NCI-H510A treated with DMSO at 0.1 percent for 48 hours (cell line): ENCODE results near the gene CPNE4.
"Not testable (repeated sequence)": the region's sequence is repeated elsewhere in the genome, so short reads cannot be mapped to it uniquely, and the experiment has no call there.

Experiments
- DNase-seq: peaks from one replicate; lab custom pipeline; 2025; lab: John Stamatoyannopoulos, UW

The CPNE4 gene

DNA sequence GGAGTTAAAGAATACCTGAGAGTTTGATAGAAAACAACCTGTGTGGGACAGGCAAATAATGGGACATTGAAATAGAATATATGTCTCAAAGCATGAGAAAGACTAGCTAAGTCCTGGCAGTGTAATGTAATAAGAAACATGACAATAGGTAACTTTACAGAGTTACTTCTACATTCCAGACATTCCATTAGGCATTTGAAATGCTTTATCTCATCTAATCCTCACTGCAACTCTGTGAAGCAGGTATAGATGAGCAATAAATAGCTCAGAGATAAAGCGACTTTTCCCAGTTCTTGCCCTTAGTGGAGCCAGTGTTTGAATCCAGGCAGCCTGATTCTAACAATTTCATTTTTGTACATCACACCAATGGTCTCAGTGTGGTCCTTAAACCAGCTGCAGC is 76.8 kb downstream of the CPNE4 start:
- no peak for DNase-seq

DNA sequence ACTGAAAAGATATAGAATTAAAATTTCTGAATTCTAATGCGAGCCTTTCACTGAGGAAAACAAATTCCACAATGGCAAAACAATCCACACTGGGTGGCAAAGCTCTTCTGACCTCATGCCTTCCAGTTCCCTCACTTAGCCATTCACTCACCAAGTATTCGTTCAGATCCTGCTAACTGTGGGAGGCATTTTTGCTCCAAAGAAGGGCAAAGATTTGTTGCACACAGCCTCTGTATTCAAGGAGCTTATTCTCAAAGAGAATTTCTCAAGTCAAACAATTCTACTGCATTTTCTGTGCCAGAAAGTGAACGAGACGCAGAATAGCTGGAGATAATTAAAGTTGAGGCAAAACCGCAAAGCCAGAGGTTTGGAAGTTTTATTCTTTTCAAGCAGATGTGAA is 77.3 kb downstream of the CPNE4 start:
- no peak for DNase-seq

DNA sequence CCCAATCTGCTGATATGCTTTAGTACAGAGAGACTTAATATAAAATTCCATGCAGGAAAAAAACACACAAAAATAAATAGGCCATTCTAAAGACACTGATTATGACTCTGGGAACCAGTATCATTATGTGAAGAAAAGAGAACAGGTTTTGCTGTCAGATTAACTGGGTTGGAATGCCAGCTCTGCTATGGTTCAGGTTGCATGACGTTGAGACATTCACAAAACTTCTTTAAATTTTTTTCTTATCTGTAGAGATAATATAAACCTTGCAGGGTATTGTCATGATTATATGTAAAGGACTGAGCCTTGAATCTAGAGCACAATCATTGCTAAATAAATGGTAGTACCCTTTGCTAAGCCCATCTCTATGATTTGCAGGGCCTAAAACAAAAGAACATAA is 86.0 kb downstream of the CPNE4 start:
- DNase-seq, result no peak

DNA sequence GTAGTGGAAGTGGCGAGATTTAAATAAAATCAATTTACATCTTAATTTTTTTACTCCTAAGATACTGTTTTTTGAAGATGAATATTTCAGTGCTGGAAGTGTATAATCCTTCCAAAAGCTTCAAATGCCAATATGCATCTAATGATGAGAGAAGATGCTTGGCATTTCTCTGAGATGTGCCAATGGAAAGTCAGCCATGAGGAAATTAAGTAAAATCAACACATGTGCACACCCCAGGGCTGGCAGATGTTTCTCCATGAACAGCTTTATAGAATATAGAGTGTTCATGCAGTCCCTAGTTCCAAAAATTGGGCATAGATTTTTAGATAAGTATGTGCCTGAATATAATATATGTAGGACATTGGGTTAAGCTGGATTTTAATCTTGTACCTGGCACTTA is 90.1 kb downstream of the CPNE4 start:
- no peak for DNase-seq

DNA sequence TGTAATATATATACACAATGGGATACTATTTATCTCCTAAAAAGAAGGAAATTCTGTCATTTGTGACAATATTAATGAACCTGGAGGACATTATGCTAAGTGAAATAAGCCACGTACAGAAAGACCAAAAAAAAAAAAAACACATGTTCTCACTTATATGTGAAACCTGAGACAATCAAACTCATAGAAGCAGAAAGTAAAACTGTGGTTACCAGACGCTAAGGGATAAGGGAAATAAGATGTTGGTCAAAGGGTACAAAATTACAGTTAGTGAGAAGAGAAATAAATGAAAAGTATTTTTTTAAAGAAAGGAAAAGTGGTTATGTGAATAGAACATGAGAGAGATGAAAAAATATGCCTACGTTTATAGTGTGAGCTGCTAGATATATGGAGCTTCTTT is 101.1 kb downstream of the CPNE4 start:
- DNase-seq, result no peak

DNA sequence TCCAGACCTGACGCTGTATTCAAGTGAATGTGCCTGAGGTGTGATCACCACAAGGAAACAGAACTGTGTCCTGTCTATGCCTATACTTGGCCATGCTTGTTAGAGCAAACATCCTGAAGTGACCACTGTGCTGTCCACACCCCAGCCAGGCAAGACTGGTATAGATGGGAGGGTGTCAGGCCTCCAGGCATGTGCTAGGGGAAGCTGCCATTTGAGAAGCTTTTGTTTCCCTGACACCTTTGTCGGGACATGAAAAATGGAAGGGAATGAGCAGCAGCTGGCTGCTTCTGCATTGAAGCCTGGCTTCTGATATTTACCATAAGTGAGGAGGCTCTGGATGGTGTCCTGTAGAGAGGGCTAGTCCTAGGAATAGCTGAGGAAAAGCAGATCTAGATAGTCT is 106.2 kb downstream of the CPNE4 start:
- DNase-seq, result no peak

DNA sequence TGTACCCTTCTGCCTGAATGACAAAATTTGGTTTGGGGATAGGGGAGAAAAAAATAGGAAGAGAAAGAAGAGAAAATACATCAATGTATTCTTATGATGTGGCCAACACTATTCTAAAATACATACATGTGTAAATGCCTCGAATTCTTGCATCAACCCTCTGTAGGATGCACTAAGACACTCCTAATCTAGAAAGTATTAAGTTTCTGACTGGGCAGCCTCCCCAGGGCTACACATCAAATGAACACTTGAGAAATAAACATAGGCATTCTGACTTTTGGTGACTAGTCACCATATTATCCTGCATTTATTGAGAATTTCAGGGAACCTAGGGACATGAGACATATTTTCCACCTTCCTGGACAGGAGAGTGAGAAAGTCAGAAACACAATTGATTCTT is 109.2 kb downstream of the CPNE4 start:
- no peak for DNase-seq

DNA sequence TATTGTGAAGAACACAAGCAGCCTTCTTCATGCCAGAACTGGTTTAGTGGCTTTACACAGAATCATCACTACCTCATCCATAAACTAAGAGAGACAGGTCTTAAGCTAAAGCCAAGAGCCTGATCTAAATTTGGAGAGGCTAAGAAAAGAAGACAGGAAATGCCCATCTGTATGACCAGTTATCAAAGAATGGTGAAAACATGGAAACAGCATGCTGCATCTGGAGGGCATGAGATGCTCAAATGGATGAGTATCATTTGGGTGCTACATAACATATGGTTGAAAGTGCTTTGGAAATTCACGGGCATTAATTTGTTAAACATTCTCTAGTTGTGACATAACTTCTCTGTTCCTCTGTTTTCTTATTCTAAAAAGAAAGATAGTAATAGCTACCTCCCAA is 112.5 kb downstream of the CPNE4 start:
- no peak for DNase-seq

DNA sequence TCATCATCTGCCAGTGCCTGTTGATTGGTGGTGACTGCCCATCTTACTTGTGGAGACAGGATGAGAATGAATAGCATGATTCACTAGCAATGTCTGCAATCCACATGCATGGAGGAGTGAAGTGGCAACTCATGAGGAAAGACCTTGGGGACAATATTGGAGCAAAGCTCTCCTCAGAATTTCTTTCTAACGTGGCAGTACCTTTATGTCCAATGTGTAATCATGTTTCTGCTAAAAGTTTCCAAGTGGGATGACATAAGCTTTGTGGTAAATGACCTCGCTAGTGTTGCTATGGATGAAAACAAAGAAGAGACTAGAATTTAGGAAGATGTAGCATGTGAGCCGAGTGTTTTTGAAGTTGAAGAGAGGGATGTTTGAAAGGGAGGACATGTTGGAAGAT is 117.8 kb downstream of the CPNE4 start:
- no peak for DNase-seq

DNA sequence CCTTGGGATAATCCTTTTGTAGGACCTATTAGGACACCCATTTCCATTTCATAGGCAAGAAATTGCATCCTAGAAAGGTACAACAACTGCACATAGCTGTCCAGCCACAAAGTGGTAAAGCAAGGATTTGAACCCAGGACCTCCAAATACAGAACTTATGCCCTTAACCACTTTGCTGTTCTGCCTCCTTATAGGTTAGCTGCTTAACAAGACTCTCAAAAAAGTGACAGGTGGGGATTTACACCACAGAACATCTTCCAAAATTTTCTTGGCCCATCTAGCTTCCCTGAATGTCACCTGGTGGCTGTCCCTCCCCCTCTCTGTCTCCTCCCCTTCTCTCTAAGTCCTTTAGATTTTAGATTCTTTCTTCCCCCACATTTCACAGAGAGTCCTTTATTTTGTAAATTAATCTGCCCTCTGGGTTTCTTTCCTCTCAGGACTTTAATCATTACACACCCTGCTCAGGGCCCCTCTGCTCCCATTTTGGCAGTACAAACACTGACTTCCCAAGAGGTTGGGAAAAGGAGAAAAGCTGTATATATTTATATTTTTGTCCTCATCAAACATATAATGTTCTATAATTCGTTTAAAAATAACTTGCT is 120.6 kb downstream of the CPNE4 start:
- DNase-seq, result no peak

DNA sequence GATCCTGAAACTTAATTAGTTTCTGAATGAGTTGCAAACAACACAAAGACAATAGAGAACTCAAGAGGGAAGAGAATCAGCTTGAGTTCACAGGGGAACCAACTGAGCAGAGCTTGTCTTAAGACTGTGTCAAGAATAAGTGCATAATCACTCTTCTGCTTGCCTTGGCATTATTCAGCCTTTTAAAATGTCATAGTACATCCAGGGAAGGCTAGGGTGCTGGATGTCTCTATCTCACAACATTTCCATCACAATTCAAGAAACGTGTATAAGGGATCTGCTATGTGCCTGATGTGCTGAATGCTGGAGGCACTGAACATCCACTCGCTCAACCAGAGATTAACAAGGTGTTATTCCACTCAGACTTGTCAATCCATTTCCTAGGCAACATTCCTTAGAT is 122.6 kb downstream of the CPNE4 start:
- no peak for DNase-seq

DNA sequence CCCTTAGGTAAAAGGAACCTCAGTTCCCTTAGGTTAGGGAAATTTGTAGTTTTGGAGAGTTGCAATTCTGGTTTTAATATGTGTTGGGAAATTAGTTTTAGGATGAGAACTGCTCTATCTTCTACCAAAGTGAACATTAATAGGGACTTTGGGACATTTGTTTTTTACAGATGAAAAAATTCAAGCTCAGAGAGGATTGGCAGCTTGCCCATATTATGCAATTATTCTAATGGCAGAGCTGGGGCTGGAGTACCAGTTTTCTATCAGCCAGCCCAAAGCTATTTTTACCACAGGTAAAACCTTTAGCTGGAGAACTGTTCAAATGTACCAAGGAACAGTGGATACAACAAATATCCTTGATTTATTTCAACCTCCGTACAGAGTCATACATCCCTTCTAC is 127.0 kb downstream of the CPNE4 start:
- DNase-seq, result no peak

DNA sequence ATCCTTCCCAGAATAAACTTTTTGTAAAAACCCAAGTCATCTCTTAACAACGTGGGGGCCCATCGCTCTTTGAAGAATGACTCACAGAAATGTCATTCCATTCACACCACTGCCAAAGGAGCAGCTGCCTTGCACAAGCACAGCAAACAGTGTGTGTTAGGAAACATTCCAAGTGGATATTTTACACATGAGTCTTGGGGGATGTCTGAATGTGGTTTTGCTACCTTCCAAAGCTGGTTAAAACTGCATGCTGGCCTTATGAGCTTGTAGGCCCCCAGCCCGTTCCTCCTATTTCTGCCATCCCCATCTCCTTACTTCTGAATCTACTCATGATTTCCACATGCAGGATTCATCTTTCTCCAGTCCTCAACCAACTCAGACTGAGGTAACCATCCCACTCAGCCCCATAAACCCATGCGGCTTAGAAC is 130.8 kb downstream of the CPNE4 start:
- DNase-seq, result no peak

DNA sequence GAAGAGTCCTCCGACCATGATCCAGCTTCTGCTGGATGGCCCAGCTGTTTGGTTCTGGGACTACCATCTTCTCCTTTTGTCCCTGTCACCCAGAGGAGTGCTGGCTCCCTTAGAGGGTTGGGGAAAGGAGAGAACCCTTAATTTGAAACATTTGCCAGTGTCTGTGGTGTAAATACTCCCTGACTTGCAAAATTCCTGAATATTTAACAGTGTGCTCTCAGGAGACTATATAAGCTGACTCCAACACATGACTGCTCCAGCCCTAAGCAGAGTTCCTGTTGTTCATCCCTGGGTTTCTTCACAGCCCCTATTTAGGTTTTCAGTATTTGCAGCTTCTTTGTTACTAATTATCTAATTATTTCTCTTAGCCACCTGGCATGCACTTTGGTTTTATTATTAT is 133.1 kb downstream of the CPNE4 start:
- no peak for DNase-seq

DNA sequence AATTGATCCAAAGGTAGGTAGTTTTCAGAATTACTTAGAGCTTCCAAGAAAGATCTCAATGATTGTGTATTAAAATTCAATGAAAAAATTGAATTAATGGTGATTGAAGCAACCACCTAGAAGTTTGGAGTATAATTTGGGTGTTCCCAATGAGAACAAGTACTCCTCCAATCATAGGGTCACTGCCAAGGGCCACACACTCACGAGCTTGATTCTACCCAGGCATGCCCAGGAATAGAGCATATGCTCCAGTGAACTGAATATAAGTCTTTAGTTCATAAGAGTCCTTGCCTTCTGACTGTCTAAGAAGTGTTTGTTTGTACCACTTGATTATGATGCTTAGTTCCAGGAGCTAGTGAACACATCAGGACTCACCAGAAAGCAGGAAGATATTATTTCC is 133.9 kb downstream of the CPNE4 start:
- no peak for DNase-seq

DNA sequence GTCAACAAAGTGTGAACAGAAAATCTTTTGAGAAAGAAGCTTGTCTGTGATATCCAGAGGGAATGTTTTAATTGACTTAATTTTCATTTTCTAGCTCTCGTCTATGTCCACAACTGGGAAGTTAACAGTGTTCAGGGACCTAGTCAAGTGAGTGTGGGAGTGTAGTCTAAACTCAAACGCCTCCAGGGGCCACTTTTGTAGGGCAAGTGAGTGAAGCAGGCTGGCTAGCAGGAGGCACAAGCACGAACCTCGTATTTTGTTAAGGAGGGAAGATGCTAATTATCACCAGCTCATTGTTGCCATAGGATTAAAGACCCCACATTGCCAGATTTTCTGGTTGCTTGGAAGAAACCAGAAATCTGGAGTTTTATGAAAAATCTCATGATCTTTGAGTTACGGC is 135.8 kb downstream of the CPNE4 start:
- no peak for DNase-seq

DNA sequence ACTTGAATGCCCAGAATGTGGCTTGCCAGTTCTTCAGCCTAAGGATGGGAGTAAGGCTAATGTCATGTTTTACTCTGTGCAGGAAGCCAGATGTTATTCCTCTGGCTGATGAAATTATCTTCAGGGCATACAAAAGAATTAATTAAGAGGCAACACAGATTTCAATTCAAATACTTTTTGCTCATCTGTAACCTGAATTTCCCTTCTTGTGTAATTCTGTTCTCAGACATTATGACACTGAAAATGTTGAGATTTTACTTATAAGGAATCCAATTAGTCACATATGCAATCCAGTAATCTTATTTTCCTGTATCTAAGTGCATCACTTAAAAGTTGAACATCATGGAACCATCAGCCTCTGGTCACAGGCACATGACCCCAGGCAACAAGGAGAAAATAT is 136.5 kb downstream of the CPNE4 start:
- no peak for DNase-seq

DNA sequence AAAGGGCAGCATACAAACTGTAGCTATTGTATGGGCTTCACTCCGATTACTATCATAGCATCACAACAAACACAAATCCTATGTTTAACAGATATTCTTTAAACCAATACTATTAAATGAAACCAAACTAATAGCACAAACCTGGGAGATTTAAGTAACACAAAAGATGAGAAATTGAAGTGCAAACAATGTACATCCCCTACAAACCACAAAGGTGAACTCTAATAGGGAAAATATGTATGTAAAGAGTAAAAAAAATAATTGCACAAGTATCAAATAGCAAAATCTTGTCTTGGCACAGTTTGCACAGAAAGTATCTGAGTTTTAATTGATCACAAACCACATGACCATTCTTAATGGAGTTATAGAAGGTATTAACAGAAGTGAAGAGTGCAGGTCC is 138.5 kb downstream of the CPNE4 start:
- no peak for DNase-seq

DNA sequence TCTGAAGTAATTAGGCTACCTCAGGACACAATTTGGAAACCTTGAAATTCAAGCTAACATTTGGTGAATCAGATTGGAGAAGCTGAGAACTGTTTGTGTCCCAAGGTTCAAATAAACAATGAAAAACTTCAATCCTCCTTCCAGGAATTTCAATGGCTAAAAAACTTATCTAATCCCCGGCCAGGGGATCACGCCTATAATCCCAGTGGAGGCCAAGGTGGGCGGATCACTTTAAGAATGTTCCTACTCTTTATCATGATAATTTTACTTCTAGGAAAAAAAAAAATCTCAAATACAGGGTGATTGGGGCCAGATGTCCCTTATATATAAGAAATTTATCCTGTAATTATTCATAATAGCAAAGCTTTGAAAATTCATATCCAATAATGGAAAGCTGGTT is 139.0 kb downstream of the CPNE4 start:
- no peak for DNase-seq

DNA sequence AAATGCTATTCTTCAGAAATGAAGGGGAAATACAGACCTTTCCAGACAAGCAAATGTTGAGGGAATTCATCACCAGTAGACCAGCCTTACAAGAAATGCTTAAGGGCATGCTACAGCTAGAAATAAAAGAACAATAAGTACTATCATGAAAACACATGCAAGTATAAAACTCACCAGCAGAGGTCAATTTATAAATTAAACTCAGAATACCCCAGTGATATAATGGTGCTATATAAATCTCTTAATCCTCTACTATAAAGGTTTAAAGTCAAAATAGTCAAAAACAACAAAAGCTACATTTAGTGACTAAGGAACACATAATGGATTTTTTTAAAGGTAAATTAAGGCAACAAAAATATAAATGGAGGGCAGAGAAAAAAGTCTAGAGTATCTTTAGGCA is 142.5 kb downstream of the CPNE4 start:
- no peak for DNase-seq

DNA sequence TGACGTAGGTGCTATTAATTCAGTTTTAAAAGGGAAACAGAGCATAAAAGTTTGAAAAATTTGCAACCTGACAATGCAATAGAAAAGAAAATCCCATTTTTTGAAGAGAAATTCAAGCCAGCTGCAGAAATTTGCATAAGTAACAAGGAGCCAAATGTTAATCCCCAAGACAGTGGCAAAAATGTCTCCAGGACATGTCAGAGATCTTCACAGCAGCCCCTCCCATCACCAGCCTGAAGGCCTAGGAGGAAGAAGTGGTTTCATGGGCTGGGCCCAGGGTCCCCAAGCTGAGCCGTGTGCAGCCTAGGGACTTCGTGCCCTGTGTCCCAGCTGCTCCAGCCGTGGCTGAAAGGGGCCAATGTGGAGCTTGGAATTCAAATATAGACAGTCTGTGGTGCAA is 148.9 kb downstream of the CPNE4 start:
- not testable (repeated sequence) for DNase-seq

DNA sequence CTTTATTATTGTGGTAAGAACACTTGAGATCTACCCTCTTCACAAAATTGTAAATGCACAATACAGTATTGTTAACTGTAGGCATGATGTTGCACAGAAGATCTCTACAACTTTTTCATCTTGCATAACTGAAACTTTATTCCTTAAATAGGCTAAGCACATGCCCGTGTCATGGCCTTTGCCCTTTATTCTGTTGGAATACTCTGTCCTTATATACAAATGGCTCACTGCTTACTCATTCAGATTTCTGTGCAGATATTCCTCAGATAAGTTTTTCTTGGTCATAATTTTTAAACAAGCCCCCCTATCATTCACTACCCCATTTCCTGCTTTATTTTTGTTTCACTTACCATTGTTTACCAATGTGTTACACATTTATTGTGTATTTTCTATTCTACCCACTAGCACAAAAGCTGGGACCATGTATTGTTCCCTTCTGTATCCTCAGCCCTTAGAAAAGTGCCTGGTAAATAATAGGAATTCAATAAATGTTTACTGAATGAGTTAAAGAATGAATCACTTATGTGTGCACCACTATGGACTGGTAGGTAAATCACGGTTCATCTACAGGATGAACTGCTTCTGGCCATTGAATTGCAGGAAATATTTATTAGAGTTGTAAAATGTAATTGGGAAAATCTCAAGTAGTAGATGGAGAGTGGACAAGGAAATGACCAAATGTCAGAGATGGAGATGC is 151.0 kb downstream of the CPNE4 start:
- DNase-seq, result no peak

DNA sequence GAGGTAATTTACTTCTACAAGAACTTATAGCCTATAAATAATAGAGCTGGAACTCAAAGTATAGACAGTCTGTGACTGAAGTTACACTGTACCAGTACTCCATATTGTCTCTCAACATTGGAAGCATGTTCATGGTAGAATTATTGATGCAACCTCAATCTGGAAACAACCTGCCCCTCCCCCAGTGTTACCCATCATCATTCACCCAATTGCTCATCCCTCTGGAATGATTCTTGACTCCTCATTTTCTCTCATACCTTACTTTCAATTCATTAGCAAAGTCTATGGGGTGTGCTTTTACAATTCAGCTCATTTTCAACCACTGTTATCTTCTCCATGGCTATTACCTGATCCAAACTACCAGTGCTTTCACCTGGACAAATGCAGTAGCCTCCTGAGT is 151.7 kb downstream of the CPNE4 start:
- no peak for DNase-seq

DNA sequence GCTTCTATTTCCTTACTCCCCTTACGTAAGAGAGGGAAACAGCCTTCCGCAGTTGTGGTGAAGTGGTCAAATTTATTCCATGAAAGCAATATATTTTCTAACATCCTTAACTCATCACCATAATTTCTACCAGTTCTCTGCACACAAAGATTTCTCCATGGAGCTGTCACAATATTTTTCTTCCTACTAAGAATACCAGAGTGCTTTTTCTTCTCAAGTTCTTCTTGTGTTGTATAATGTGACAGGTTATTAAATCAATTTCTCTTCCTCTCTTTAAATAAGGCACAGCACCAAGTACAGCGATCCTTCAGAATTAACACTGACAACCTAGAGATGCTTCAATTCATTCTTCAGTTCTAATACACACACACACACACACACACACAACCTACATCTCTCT is 153.0 kb downstream of the CPNE4 start:
- no peak for DNase-seq
